ENCODE results near the gene TLE4.

Gene TLE4

DNA sequence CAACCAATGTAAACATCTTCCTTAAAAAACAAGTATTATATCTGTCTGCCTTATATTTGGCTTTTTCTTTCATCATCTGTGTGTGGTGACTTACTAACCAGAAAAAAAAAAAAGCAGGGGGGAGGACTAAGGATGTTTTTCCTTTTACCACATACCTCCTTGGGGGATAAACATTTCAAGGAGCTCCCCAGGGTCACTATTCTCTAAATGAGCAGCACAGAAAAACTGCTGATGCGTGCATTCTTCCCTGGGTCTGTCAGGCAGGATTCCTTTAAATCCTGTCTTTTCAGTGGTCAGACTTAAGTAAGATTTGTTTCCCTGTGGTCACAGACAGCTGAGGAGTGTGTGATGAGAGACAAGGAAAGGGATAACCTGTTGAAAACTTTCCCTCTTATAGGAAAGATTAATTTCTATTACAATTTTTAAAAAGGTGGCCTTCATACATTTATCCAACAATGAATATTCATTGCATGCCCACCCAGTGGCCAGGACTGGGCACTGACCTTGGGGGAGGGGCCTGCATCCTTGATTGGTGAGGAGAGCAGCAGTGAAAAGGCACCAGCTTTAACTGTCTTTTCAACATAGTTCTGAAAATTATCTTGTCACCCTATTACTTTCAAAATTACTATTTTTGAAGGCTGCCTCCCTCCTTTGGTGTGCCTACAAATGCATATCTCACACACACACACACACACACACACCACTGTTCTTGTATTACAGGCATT is 123.1 kb downstream of the TLE4 start:
- DNase-seq: no peak

DNA sequence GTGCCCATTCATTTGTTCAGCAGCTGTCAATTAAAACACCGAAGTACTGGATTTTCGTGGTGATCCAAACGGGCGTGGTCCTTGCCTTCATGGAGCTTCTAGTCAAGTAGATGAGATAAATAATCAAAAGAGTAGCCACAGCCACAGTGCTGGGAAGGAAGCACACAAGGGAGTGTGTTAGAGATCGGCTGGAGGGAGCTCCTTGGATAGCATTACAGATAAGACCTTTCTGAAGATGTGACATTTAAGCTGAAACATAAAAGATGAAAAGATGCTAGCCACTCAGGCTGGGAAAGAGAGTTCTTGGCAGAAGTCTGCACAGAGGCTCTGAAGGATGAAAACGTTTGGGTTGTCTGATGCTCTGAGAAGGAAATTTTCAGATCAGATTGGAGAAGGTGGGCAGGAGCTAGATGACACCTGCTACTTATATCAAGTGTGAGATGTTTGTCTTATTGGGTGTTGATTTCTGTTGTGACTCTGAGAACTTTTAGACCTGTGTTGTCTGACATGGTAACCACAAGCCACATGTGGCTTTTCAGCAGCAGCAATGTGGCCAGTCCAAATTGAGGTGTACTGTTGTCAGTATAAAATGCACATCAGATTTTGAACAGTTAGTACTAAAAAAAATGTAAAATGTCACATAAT is 123.9 kb downstream of the TLE4 start:
- DNase-seq: no peak

DNA sequence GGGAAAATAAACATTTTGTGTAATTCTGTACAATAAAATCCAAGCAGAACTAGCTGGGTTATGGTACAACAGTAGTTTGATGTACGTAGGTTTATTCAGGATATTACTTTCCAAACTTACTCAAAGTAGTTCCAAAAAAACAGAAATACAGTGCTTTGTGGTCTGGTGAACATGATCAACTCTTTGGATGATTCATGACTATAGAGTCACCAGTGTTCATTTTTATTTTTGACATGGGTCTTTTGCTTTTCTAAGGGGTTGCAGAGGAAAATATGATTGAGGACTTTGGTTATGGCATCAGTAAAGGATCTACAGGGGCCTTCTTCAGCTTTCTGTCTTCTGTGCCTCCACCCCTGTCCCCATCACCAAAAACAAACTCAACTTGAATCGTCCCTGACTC is 127.2 kb downstream of the TLE4 start:
- no peak for DNase-seq

DNA sequence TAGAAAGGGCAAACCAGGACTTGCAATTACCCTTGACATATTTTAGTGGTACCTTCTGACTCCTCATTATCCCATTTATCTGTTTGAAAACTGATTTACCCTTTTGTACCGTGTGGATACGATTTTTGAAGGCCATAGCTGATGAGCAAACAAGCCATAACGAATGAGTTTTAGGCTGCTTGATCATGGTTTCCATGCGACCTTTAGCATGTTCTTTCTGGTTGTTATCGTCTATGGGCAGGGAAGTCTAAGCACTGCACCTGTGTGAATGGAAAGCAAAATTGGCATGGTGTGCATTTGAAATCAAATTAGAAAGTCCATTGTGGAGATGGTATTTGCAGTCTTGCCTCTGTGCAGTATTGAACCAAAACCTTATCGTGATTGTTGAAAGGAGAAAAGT is 127.7 kb downstream of the TLE4 start:
- DNase-seq: no peak

DNA sequence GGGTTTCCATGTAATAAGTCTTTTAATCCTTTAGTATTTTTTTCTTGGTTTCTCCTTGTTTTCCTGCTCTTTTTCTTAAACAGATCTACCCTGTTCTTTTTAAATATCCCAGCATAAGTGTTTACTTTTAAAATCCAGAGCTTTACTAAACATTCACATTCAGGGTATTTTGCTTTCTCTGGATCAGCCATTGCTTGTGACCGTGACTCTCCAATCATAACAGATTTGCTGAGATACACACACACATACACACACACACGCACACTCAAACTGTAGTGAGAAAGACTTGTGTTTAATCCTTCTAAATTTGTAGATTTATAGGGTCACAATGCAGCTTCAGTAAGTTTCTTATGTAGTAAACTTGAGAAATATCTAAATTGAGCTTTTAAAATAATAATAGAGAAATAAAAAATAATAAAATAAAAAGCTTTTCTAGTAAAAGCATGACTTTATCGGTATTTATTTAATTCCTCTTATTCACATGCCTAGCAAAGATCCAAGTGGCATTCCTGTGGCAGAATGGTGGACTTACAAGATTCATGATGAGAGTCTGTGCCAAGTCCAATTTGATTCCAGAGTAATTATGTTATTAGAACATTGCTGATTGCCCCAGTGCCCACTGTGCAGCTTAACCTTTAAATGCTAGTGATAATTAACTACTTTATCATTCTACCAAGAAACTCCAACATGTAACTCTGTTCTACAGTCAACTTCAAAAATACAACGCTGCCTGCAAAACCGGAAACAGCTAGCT is 129.0 kb downstream of the TLE4 start:
- no peak for DNase-seq

DNA sequence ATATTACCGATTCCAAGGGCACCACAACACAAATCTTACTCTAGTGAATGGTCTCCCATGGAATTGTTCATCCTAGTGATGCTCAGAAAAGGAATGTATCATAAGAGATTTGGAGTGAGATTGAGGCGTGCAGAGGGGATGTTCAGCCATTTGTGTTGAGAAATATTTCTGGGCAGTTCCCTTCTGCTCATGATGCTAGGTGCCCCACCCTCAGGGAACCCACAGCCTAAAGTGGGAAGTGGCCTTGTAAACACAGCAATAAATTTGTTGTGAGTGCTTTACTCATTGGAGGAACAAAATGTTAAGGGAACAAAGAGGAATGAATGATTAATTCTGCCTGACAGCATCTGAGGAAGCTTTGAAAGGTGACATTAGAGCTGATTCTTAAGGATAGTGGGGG is 129.9 kb downstream of the TLE4 start:
- no peak for DNase-seq

DNA sequence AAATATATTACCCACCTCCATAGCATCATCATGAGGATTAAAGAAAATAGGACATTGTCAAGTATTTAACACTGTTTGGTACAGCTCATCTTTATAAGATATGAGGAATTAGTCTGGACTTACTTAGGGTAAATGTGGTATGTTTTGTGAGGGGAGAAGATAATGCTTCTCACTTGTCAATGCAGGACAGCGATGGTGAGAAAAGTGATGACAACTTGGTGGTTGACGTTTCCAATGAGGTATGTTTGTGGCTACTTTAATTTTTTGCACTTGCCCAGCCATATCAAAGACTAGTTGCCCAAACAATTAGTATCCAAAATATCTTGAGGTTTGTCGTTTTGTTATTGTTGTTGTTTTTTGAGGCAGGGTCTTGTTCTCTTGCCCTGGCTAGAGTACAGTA is 133.9 kb downstream of the TLE4 start:
- DNase-seq: no peak

DNA sequence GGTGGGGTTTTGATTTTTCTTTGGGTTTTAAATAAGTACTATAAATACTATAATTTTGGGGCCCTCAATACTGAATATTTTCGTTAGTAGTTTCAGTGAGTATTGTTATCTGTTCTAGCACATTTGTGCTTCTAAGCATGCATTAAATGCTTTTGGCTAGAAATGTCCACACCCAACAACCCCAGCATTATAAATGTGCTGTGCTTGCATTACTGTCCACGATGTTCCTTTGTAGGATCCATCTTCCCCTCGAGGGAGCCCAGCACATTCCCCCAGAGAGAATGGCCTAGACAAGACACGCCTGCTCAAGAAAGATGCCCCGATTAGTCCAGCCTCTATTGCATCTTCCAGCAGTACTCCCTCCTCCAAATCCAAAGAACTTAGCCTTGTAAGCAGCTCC is 134.7 kb downstream of the TLE4 start:
- no peak for DNase-seq

DNA sequence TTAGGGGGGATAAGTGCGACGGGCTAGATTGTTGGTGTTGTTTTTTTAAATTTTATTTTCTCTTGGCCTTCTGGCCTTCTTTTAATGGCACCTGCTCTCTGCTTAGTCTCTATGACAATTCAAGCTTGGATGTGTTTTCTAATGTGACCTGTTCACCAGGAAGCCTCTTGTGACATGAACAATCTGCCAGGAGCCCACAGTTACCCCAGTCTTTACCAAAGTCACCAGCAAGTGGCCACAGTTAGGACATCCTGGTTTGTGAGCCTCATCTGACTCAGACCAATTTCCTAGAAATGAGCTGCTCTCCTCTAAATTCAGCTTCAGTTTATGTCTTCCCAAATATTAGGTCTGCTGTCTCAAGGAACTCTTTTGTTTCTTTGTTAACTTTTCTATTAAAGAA is 135.8 kb downstream of the TLE4 start:
- DNase-seq: no peak

DNA sequence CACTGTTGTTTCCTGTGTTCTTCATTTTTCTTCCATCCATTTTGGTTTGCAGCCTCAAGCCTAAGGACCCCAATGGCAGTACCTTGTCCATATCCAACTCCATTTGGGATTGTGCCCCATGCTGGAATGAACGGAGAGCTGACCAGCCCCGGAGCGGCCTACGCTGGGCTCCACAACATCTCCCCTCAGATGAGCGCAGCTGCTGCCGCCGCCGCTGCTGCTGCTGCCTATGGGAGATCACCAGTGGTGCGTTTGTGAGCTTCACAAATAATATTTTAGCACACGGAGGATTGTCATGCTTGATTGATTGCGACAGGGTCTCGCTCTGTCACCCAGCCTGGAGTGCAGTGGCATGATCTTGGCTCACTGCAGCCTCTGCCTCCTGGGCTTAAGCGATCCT is 136.8 kb downstream of the TLE4 start:
- DNase-seq: no peak

DNA sequence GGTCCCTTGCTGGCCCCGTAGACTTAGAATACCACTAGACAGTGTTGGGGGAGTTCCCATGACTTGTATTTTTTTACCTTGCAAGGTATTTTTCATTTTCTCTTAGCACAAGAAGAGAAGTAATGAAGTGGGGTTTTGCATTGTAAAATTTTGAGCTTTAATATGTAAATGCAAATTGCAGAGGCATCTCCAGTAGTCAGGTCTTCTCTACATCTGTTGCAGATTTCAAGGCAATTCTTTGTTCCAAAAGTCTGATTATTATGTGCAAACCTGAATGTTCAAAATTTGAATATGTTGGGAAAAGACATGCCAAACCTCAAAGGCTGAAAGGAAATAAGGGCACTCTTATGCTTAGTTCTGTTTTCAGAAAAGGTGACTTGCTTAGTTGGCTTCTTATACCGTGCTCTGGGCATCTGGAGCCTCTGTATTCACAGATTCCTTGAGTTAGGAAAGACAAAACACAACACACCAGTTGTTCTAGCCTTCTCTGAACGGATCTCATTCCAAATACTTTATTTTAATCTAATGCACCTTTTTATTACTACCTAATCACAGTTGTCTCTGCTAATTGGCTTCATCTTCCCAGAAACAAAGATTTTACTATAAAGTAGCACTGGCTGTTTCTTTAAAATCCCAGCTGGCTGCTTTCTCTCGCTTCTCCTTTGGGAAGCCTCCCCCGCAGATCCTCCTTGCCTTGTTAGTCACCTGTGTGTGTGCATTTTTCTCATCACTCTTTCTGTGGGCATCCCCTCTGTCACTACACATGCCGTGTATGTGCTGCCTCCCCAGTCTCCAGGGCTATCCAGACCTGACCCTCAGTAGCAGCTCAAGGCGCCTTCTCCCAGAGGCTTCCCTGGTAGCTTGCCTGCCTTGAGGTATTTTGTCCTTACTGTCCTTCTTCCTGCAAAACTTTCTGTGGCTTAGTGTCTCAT is 138.2 kb downstream of the TLE4 start:
- no peak for DNase-seq

DNA sequence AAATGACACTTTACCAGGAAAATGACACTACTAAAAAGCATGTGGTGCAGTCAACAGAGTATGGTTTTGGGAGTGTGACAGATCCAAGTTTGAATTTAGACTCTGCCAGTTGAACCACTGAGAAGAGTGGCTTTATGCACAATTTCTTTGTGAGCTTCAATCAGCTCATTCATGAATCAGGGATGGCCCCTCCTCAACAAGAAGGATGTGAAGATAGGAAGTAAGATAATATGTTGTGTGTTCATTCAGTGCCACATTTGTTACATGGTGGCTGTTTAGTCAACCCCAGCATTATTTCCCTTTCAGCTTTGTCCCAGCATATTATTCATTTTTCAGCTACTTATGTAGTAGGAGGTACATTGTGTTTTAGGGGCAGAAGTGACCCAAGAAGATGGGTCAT is 140.1 kb downstream of the TLE4 start:
- DNase-seq: no peak

DNA sequence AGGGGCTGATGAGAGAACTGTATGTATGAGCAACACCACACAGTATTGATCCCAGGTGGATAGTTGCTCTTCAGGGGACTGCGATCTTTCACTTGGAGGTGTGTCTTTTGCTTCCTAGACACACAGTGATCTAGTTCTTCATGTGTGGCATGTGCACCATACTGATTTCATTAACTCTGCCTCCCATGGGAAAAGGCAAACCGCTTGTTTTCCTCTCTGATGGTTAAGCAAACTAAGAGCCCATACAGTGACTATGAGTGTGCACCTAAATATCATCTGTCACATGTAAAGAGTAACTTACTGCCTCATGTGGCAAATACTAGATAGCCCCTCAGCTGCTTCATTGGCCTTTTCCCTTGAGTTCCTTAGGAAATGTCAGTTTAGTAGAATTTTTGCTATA is 147.3 kb downstream of the TLE4 start:
- no peak for DNase-seq

DNA sequence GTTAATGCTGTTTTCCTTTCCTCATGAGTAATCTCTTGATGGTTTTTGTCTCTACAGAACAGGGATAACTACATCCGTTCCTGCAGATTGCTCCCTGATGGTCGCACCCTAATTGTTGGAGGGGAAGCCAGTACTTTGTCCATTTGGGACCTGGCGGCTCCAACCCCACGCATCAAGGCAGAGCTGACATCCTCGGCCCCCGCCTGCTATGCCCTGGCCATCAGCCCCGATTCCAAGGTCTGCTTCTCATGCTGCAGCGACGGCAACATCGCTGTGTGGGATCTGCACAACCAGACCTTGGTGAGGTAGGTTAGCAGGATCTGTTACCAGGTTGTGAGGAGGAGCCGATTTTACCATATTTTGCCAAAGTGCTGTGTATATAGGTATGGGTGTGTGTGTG is 148.2 kb downstream of the TLE4 start:
- DNase-seq: no peak

DNA sequence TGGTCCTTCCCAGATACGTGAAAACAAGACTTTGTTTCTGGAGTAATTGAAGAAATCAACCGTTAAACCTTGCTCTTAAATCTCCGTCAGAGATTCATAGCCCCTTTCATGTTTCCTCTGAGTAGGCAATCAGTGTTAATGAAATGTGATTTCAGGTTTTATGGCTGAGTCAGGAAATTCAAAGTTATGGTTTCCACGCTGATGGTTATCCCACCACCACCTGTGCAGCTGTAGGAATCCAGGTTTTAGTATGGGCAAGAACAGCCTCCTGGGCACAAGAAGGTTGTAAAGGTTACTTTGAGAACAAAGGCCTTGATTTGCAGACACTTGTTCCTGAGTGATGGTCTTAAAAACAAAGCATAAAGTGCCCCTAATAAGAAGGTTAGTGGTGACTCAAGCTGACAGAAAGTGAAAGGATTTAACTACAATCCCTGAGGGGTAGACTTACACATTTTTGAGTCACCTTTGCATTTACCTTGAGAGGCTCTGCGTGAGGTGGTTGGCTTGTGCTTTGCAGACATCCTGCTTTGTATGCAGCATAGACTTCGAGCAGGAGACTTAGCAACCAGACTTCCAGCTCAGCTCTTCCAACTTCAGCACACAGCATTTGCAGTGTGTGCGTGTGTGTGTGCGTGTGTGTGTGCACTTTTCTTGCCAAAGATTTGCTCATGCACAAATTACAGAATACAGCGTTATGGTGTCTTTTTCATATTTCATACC is 159.6 kb downstream of the TLE4 start:
- DNase-seq: no peak

DNA sequence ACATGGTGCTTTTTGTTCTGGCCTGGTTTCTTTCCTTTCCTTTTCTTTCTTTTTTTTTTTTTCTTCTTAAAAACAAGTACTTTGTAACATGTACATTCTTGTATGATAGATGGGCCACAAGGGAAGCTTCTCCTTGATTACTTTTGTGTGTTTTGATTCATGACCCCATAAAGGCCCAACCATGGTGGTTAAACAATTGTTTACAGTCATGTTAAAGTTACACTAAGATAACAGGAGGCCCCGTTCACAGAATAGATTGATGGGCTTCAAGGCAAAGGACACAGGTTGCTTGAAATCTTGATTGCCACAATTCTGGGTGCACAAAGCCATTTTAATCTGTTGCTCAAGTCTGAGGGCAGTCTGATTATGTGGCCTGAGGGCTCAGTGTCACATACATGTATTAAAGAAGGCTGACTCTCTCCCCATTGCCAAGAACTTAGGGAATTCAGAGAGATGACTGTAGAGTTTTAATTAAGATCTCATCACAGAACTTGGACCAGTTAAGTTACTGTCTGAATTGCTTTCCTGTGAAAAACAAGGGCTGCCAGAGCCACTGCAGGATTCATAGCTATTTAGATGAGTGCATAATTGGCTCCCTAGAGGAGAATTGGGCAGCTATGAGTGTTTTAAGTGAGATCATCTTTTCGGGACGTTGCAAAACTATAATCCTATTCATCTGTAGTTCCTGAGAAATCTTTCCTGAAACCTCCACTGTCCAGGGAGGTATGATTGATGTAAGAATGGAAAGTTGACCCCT is 163.4 kb downstream of the TLE4 start:
- DNase-seq: no peak

DNA sequence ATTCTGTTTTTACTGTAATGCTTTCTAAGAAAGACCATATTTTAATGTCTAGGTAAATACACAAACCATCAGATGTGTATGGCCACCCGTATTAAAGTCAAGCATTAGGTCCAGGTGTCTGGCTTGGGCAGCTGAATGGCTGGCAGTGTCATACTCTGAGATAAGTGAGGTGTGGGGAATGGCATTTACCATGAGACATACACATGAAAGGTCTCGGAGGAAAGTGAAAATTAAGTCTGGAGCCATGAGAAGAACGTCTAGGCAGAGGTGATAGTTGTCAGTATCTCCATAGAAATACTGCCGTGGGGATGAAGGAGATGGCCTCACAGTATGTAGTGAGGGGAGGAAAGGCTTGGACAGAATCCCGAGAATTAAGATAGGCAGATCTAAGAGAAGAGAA is 164.3 kb downstream of the TLE4 start:
- DNase-seq: no peak

DNA sequence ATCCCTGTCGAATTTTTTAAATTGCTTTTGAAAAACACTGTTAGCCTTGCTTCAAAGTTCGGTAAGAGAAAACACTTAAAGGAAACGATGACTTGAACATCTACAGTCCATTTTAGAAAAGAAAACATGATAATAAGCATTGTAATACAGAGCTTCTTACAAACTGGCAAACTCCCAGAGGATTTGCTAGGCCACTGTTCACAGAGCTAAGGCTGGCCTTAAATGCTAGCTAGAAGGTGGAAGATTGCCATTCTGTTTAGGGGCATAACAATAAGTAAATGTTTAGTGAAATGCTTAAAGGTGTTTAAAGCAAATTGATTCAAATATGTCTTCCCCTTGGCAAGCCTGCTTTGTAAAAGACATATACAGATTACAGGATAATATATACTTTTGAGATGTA is 169.6 kb downstream of the TLE4 start:
- DNase-seq: no peak

DNA sequence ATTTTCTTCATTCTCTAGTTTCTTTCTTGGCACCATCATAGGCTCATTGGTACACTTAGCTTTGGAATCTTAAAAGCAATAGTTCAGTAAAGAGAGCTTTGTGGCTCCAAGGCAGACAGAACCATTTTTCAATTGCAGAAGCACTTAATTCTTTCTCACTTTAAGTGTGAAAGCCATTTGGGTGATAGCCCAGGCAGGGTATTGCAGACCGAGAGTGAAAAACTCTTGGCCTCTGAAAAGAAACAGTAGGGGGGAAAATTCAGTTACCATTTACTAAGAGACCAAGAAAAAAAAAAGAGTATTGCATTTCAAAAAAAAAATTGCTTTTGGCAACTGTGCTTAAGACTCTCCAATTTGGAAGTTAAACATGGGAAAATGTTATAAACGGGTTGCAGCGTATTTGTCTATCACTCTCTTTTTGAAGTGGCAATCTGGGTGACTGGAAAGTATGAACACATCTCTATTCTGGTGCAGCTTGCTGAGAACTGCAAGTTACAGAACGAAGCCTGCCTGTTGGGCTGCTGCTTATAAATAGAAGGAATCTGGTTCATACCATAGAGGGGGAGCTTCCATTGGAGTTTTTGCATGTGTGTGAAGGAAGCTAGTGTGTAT is 170.5 kb downstream of the TLE4 start:
- DNase-seq: no peak

DNA sequence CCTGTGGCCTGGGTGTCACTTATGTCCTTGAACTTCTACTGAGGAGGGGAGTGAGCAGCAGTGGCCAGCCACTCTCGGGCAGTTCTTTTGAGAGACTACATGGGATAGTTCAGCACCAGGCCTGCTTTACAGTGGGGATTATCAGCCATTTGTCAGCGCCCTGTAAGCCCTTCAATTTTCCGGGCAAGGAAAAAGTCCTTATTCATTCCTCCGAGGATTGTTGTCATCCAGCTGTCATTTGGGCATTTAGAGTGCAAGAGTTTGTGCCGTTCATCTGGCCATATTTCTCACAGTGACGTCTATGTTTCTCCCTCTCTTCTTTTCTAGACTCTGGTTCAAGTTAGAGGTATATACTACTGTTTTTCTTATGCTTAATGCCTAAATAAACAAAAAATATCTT is 172.8 kb downstream of the TLE4 start:
- no peak for DNase-seq

DNA sequence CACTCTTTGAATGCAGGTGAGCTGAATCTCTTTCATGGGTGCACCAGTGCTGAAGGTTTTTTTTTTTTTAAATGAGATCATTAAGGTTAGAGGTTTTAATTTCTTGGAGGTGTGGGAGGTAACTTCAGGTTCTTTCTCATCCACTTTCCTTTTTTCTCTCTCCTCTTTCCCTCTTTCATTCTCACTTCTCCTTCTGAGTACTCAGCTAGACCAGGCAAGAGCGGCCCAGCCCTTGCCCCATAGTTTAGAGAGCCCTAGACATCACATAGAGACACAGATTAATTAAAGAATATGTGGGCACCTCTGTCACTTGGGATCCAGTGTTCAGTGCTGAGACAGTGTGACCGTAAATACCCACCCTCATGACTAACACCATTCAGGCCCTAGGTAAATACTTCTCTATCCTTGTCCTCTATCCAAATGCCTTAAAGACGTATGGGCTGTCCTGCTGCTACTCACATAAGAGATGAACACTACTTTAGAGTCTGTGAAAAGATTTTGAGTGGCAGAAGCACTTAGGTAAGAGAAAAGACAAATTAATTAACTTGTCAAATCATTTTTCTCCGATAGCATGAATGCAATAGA is 174.1 kb downstream of the TLE4 start:
- no peak for DNase-seq

All from DMS79 treated with DMSO at 0.1 percent for 48 hours (cell line).